HuH-7 (cell line): ENCODE data around the gene DNAJC30.

ENCODE experiments used
- DNase-seq: peaks from one replicate; pipeline ENCODE4 v3.0.0; 2011; ENCODE audit warnings: low spot score

The DNAJC30 gene

DNA sequence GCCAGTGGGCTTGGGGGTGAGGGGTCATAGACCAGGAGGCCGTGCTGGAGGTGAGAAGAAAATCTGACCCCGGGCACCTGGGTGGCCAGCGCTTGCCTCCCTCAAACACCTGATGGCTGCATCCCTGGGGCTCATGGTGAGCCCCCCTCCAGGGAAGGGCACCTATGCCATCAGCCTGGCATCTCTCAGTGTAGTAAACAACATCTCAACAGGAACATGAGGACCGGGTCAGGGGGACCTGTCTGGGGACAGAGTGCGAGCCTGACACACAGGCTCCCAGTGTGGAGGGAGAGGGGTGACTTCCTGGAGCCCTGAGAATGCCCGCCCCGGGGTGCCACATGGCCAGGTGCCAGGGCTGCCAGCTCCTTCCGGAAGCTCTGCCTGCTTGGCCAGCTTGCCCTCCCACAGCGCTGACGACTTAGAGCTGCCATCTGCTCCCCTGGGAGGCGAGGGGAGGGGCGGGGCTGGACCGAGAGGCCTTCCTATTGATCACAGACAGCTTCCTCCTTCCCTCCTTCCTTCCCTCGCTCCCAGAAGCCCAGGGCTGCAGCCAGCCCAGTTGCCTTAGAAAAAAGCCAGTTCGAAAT, 23.9 kb upstream of the DNAJC30 start:
- no peak for DNase-seq

DNA sequence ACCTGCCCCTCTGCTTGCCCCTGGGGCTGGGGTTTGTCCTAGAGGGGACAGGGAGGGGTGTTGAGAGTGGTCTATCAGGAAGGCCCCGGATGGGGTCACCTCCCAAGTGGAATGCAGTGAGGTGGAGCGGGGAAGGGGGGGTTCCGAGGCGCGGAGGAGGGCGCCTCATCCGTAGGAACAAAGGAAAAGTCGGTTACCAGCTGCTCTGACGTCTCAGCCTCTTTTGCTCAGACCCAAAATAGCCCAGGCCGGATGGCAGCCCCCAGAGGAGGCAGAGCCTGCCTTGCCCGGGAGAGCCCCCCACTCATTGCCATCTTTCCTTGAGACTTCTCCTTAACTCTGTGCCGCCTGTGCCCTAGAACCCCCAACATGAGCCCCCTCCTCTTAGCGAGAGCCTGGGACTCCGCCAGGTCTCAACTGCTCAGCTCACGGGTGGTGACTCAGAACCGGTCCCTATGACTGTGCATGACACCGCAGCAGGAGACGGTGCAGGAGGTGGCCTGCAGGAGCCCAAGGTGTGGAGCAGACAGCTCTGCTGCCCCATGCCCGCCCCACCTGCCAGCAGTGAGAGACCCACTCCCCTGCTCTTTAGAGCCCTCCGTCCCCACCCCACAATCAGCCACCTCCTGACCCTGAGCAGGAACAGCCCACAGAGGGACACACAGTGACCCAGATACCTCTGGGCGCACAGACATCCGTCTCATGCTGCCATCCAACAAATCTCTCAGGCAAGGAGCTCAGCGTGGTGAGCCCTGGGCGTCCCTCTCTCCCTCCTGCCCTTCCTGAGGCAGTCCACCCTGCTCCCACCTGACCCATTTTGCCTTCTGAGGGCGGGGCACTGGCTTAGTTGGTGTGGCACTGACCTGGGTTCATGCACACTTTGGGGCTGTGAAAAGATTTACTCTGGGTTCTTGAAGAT, 23.1 kb upstream of the DNAJC30 start:
- no peak for DNase-seq

DNA sequence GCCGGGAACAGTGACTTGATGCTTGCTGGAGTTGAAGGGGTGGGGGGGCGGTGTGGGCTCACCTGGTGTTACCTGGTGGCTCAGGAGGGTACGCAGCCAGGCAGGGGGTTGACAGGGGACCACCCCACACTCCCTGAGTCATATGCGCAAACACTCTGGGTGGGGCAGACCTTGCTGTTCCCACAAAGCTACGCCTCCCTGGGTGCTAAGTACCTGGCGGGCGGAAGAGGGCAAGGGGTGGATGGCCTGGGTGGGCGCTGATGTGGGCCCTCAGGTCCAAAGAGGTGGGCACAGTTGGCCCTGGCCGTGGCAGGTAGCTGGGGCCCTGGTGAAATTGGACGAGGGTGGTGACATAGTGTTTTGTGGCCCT, 22.3 kb upstream of the DNAJC30 start:
- no peak for DNase-seq

DNA sequence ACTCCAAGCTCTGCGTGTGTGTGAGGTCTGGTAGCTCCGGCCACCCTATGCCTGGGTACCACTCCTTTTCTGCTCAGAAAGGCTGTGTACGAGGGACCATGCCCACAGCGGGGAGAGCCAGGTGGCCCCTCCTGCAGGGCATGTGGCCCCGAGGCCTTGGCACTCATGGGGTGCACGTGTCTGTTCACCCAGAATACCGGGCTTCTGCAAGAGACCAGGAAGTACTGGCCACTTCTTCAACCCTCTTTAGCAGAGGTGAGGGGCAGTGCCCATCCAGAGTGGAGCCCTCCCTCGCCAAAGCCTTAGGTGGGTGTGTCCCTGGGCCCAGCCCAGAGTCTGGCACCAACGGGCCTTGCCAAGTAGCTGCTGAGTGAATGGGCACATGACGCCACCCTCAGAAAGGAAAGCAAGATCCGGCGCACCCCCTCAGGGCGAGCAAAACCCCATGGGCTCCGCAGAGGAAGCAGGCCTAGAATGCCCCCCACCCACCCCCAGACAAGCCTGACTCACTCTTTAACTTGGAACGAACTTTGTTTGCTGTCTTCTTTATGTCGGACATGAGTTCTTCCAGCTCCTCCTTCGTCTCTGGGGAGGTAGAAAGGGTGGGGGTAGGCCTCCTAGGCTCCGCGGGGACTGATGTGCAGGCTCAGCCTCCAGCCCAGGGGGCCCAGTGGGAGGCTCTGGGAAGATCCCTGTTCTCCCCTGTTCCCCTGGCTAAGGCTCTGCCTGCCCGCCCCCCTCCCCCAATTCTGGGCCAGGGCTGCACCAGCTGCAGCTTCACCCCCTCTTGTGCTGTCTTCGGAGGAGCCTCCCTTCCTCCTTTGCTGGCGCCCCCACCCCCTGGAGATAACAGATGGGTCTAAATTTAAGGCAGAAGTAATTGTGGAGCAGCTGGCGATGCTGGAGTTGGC, 21.6 kb upstream of the DNAJC30 start:
- DNase-seq: no peak

DNA sequence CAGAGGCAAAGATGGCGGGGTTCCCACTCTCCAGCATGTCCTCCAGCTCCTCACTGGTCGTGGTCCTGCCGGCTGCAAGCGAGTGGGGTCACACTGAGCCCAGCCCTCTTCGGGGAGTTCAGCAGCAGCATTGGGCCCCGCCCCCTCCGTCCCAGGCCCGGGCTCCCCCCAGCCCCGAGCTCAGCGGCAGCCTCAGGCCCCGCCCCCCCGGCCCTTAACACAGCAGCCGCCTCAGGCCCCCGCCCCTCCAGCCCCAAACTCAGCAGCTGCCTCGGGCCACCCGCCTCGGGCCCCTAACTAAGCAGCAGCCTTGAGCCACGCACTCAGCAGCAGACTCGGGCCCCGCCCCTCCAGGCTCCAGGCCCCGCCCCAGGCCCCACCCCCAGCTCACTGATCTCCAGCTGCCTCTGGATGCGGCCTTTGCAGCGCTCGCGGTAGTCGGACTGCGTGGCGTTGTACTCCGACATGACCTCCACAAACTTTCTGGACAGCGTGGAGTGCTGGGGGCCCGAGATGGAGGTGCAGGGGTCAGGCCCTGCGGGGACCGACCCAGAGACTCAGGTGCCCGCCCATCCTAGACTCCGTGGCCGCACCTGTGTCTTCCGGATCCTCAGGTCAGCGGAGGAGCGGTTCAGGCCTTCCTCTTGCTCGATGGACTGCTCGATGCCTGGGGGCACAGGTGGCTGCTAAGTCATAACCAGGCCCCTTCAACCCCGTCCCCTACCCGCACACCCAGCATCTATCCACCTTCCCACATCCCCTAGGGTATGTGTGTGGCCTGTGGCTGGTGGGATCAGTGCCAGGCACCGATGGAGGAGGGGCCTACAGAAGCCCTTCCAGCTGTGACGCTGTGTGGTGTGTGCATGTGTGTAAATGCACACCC, 20.7 kb upstream of the DNAJC30 start:
- no peak for DNase-seq

DNA sequence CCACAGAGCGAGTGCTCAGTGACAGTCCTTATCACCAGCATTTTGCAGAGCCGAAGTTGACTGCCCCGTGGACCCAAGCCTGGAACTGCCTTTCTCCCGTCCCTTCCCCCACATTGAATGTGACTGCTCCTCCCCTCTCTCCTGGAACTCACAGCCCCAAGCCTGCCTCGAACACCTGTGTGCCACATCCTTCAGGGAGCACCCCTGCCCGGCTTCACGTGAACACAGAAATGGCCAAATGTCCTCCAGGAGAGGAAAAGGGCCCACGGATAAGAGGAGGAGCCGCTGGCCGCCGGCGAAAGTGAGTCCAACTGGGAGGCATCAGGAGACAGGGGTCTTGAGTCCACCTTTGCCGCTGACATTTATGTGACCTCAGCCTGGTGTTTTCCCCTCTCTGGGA, 20.0 kb upstream of the DNAJC30 start:
- DNase-seq: no peak

DNA sequence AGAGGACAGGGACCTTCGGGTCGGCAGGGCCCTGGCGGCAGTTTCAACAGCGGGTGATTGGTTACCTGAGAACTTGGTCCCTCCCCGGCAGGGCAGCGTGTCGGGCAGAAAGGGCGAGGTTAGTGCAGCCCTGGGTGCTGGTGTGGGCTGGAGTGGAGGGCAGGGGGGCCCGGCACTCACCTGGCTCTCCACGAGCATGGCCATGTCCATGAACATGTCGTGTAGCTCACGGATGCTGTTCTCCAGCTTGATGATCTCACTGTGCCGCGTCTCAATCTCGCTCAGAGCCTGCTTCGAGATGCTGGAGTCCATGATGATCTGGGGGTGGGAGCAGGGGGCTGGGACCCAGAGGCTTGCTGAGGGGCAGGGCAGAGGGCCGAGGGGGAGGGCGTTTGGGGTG, 19.4 kb upstream of the DNAJC30 start:
- DNase-seq: no peak

DNA sequence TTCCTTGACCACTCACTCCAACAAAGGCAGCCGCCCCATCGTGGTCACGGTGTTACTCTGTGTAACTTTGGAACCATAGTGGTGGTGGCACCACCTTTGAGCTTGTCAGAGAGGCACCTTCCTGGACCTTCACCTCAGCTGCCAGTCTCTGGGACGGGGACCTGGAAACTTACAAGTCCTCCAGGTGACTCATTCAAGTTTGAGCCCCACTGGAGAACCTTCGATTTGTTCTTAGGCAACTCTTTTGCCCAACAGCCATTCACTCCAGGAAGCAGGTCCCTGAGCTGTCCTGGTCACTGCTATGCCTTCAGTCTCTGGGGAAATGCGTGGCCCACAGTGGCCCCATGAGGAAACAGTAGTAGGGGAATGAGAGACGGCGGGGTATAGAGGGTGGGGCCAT, 19.0 kb upstream of the DNAJC30 start:
- DNase-seq: no peak

DNA sequence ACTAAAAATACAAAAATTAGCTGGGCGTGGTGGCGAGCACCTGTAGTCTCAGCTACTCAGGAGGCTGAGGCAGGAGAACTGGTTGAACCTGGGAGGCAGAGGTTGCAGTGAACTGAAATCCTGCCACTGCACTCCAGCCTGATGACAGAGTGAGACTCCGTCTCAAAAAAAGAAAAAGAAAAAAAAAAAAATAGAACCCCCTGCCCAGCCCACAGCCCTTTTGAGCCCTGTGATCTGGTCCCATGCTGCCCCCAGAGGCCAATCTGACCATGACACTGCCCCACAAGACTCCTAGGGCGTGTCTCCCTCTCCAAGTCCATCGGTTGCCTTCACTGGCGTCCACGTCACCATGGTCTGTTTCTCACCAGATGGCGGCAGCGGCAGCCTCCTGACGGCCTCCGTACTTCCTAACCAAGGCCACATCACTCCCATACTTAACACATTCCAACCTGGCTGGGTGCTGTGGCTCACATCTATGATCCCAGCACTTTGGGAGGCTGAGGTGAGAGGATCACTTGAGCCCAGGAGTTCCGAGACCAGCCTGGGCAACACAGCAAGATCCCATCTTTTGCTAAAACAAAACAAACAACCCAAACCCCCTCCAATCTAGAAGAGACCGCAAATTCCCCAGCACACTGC, 18.2 kb upstream of the DNAJC30 start:
- peak; percentile 87 for DNase-seq

DNA sequence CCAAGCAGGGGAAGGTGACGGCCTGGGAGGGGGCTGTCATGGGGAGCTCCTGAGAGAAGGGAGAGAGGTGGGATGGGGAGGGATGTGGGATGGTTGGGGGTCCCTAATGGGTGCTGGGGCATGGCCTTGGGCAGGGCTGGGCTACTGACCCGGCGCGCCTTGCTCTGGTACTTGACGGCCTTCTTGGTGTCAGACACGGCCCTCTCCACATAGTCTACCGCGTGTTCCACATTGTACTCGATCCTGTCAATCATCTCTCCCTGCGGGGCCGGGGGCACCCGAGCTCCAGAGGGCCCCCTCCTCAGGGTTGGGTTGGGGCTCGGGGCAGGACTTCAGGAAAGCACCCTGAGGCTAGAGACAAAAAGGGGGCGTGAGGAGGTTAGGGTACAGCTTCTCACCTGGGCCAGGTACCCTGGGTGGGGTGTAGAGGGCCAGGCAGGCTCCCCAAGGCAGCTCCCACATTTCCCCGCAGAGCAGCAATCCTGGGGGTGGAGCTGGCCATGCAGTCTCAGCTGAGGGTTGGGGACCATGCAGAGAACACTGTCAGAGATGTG, 17.4 kb upstream of the DNAJC30 start:
- no peak for DNase-seq

DNA sequence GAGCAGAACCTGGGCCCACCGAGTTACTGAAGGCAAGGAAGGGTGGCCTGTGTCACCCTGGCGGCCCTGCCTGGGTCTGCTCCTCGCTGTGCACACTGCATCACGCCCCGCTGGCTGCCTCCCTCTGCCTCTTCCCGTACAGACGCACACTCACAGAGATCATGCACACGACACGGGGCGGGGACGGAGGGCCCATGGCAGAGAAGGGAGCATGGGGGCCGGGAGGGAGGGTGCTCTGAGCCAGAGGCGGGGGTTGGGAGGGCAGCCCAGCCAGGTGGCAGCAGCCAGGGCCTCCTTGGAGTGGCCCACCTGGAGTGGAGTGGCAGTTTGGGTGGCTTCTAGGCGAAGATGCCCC, 16.8 kb upstream of the DNAJC30 start:
- DNase-seq: no peak

DNA sequence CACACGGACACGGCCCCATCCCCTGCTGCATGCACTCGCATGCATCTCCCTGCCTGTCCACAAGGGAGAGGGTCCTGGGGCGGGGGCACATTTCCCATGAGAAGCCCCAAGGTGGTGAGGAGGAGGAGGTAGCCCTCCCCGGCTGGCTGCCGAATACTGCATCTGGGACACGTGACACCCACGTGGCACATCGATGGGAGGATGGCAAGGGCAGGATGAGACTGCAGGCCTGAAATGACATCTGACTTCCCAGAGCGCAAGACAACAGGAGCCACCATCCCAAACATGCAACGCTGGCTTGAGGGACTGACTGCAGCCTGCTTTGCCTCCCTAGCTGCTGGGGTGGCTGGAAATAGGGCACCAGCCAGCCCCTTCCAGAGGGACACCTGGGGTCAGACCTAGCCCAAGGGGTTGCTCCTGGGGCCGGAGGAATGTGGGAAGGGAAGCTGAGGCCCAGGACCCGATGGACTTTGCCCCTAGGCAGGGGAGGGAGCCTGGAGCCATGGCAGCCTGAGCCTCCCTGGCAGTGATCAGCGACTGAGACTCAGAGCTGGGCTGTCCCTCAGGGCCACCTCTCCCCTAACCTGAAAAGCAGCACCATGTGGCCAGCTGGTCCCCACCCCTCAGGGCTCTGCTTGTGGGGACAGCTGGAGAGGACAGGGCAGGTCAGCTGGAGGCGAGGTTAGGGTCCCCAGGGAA, 16.3 kb upstream of the DNAJC30 start:
- no peak for DNase-seq

DNA sequence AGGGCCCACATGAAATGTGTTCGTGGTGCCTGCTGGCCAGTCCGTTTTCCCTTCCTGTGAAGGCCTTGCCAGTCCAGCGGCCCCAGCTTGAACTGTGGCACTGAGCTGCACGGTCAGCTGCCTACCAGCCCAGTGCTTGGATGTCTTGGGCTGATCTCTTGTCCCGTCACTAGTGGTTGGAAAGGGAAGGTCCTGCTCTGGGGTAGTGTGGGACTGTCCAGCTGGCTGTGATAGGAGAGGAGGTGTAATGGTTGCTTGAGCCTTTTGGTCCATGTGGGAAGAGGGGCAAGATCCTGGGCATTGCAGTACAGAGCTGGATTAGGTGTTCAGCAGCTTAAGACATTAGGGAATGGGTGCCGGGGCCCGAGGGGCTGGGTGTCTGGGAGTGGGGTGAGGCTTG, 15.2 kb upstream of the DNAJC30 start:
- DNase-seq: no peak

DNA sequence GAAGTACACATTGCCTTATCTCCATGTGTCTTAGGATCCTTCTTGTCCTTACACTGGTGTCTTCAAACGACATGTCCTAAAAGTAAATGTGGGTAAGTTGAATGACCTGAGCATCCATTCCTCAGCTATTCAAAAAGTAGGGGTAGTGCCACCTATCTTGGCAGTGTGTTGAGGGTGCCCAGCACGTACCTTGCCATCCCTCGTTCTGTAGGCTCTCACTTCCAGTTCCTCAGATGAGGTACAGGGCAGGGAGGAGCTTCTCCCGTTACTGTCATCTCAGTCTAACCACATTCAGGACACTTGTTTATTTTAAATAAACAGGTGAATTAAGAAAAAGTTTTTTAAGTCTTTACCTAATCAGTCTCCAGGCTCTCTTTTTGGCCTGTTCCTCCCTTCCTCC, 13.1 kb upstream of the DNAJC30 start:
- DNase-seq: no peak

DNA sequence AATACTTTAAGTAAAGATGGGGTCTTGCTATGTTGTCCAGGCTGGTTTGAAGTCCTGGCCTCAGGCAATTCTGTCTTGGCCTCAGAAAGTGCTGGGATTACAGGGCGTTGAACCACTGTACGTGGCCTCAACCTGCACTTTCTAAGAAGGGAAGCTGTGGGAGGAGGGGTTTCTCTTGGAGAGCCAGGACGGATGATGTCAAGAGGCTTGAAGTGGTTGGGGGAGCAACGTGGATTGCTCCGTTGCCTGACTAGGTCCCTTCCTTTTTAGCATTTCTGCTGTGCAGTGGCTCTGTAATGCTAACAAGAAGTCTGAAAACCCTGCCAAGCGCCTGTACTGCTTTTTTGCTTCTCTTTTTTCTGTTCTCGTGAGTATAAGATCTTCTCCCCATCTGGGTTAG, 7.4 kb upstream of the DNAJC30 start:
- no peak for DNase-seq

DNA sequence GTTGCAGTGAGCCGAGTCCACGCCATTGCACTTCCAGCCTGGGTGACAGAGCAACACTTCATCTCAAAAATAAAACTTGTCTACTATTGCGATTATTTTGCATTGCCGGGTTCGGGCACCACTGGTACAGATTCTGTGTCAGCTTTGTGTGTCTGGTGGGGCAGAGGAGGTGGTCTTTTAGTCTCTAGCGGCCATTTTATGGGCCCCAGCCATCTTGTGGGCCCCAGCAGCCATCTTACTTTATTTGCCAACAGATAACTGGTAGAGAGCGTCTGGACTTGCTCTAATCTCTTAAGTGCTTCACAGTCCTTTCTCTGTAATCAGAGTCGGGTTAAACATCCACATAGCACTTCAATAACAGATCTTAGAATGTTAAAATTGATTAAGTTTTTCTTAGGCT, 5.0 kb upstream of the DNAJC30 start:
- DNase-seq: no peak

DNA sequence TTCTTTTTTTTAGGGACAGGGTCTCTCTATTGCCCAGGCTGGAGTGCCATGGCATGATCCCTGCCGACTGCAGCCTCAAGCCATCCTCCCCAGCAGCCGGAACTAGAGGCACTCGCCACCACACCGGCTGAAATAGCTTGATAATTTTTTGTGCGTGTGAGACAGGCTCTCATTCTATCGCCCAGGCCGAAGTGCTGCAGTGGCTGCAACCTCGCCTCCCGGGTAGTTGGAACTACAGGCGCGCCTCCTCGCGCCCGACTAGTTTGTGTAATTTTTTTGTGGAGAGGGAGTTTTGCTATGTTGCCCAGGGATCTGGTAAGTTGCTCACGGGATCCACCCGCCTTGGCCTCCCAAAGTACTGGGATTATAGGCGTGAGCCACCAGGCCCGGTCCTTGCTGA, 2.1 kb upstream of the DNAJC30 start:
- DNase-seq: no peak

DNA sequence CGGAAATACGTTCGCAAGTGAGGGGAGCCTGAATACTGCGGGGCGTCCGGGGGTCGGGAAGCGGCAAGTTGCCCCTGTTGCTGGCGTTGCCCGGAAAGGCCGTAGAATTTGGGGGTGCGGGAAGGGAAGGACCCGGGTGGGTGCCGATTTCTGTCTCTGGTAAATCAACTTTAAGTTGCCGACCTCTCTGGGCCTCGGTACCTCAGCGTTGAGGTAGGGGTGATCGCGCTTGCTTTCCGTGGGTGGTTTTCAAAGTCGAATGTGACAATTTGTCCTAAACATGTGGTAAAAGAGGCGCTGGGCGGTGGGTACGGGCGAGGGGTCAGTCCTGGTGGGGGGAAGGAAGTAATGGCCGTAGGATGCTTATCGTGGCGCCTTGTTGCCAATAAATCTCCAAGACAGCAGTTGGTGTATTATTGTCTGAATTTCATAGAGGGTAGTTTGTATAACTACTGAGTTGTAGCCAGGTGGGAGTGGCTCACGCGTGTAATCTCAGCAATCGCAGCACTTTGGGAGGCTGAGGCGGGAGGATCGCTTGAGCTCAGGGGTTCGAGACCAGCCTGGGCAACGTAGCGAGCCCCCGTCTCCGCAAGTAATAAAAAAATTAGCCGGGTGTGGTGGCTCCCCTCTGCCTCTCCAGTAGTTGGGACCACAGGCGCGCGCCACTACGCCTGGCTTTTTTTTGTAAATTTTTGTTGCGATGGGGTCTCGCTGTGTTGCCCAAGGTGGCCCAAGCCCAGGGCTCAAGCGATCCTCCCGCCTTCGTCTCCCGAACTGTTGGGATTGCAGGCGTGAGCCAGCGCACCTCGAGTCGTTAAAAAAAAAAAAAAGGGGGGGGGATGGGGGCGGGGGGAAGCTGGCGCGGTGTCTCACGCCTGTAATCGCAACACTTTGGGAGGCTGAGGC, 788 bp upstream of the DNAJC30 start:
- DNase-seq: no peak

DNA sequence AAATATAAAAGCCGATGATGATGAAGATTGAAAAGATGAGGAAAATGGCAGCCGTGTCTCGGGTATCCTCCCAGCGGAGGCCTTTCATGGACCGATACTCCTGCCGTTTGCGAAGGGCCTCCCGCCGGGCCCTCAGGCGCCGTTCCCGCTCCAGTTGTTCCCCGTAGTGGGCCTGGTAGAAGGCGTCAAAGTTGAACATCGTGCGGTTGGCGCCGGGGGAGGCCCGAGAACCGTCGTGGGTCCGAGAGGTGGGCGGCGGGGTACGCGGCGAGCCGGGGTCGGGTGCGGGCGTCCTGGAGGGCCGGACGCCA, 553 bp downstream of the DNAJC30 start:
- DNase-seq: no peak

DNA sequence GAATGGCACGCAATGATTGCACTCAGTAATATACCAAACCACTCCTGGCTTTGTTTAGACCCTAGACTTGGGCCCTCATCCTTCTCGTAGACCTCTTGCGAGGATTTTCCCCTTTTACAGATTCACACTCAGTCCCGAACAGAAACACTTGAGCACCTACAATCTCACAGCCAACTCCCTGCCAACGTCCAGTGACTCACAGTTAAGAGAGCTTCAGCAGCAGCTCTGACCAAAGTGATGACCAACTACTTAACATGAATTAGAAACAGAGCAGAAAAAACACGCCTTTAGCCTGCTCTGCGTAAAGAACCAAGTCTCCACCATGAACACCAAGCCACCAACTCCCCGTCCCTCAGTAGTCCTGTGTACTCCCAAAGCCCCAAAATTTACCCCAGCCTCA, 2.2 kb downstream of the DNAJC30 start:
- DNase-seq: no peak
